K562 (cell line): ENCODE data around the gene TMC6. TPM values are rescaled to one million over a fixed set of nuclear protein-coding genes. Genes with fewer than 3 reads are reported as not detected.

Experiments used
- CREM ChIP-seq: IDR thresholded peaks from 2 replicates; pipeline ENCODE4 v1.6.1; 2014; ENCODE audit warnings: antibody characterized with exemption, low read depth
- DIDO1 ChIP-seq: fragments of 450-650 bp; IDR thresholded peaks from 2 replicates; pipeline ENCODE4 v1.6.1; 2016; ENCODE audit warnings: low read depth, missing biosample characterization, missing genetic modification characterization
- ELF4 ChIP-seq: fragments of 450-650 bp; formaldehyde crosslinking; IDR thresholded peaks from 2 replicates; pipeline ENCODE4 v1.4.0; 2022; ENCODE audit warnings: missing genetic modification characterization
- FIP1L1 ChIP-seq: fragments of 200-400 bp; formaldehyde crosslinking; IDR thresholded peaks from 2 replicates; pipeline ENCODE4 v1.6.1; 2018; ENCODE audit warnings: mild to moderate bottlenecking, low read depth, low read length; ENCODE audit not compliant: poor library complexity, severe bottlenecking
- FOXA3 ChIP-seq, 2 experiments: fragments of 450-650 bp in 1 of 2; sonication (generic) in 1 of 2; formaldehyde crosslinking; IDR thresholded peaks in 1 of 2; conservative IDR thresholded peaks in 1 of 2; 2 replicates each; pipeline versions ENCODE4 v1.4.0 to v1.8.0; 2020 to 2022; ENCODE audit warnings: mild to moderate bottlenecking in 2 of 2, missing genetic modification reagents in 1 of 2
- FOXM1 ChIP-seq, 2 experiments: fragments of 450-650 bp in 1 of 2; sonication (generic) in 1 of 2; formaldehyde crosslinking in 1 of 2; IDR thresholded peaks; 2 replicates each; pipeline versions ENCODE4 v1.6.1 to v1.9.0; 2017 to 2022; ENCODE audit warnings: low read depth in 2 of 2, mild to moderate bottlenecking in 2 of 2, missing genetic modification reagents in 1 of 2, moderate library complexity in 1 of 2
- HLTF ChIP-seq: fragments of 450-650 bp; IDR thresholded peaks from 2 replicates; pipeline ENCODE4 v1.6.1; 2016
- LEF1 ChIP-seq: fragments of 450-650 bp; IDR thresholded peaks from 2 replicates; pipeline ENCODE4 v1.6.1; 2016; ENCODE audit warnings: mild to moderate bottlenecking
- MED1 ChIP-seq: sonication (generic); formaldehyde crosslinking; IDR thresholded peaks from 2 replicates; pipeline ENCODE4 v1.8.1; 2023; ENCODE audit warnings: missing genetic modification reagents, borderline replicate concordance
- SMAD3 ChIP-seq: fragments of 450-650 bp; formaldehyde crosslinking; conservative IDR thresholded peaks from 2 replicates; pipeline ENCODE4 v1.4.0; 2020; ENCODE audit warnings: mild to moderate bottlenecking
- ZEB2 ChIP-seq: fragments of 450-650 bp; IDR thresholded peaks from 2 replicates; pipeline ENCODE4 v1.6.1; 2016
- ZNF263 ChIP-seq: sonication (generic); formaldehyde crosslinking; IDR thresholded peaks from 2 replicates; pipeline ENCODE4 v1.8.0; 2022; ENCODE audit warnings: mild to moderate bottlenecking, missing genetic modification reagents, borderline replicate concordance
- ZNF384 ChIP-seq: IDR thresholded peaks from 2 replicates; pipeline ENCODE4 v1.6.1; 2012; ENCODE audit warnings: low read depth, low read length, improper control_type of control experiment
- ZNF507 ChIP-seq: conservative IDR thresholded peaks from 2 replicates; pipeline ENCODE4 v1.6.1; 2017; ENCODE audit warnings: missing genetic modification characterization, missing compliant biosample characterization
- ZNF644 ChIP-seq: fragments of 200-800 bp; sonication (Bioruptor generic); IDR thresholded peaks from 2 replicates; pipeline ENCODE4 v1.6.1; 2016; ENCODE audit warnings: low read depth, missing genetic modification characterization, missing compliant biosample characterization
- ZNF780A ChIP-seq: fragments of 250-450 bp; sonication (Bioruptor Pico); IDR thresholded peaks from 2 replicates; pipeline ENCODE4 v1.5.0; 2021; ENCODE audit warnings: mild to moderate bottlenecking
- polyA plus RNA-seq, 8 experiments: library from polyadenylated mRNA; depleted of rRNA in 4 of 8; stranded (reverse) in 5 of 8; unstranded in 3 of 8; fragments of >200 nt; fragmentation: Nextera tagmentation in 2 of 8; fragmentation: Illumina TruSeq in 1 of 8; extraction: Ambion mirVana in 2 of 8; extraction: Trizol in 1 of 8; gene quantifications; 2 replicates each; pipeline versions ENCODE4 v1.2.1 to v1.2.3, GENCODE V29; 2011 to 2014; ENCODE audit warnings: inconsistent platforms in 1 of 8, missing spikeins in 1 of 8
- total RNA-seq, 7 experiments: library from RNA; depleted of rRNA in 6 of 7; stranded (reverse); fragments of >200 nt in 6 of 7; fragmentation: Illumina TruSeq in 2 of 7; extraction: Trizol in 2 of 7; gene quantifications; 2 replicates each; pipeline versions ENCODE4 v1.2.1 to v1.2.3, GENCODE V29; 2011 to 2021; ENCODE audit warnings: low replicate concordance in 1 of 7
- TF ChIP-seq, protein P1 (sequence below): sonication (generic); formaldehyde crosslinking; IDR thresholded peaks from 2 replicates; pipeline ENCODE4 v1.8.0; 2022; ENCODE audit warnings: missing genetic modification reagents, mild to moderate bottlenecking, moderate library complexity, borderline replicate concordance
- TF ChIP-seq, protein P2 (sequence below), 2 experiments: fragments of 450-650 bp in 1 of 2; sonication (generic) in 1 of 2; formaldehyde crosslinking in 1 of 2; IDR thresholded peaks; 2 replicates each; pipeline versions ENCODE4 v1.7.1 to v1.9.0; 2016 to 2022; ENCODE audit warnings: inconsistent platforms in 1 of 2, mild to moderate bottlenecking in 1 of 2, missing genetic modification reagents in 1 of 2

The TMC6 gene
- total and polyA plus RNA-seq, 9 of the 15 experiments (the other 6 are each of a cell fraction or from before 2014, with no cell fraction given), result 4.1 to 351 (median 66.9) TPM

GRCh38 chr17:78128551-78129350, at the start of gene TMC6 (continued):
- TF ChIP-seq FOXA3 (CRISPR knock-in tag; conservative IDR thresholded peaks at IDR 0.05 in 1 of 2, IDR thresholded peaks at IDR 0.05 in 1 of 2), result peak; percentile 59 to 86; a peak in 3 of 4 replicates
- TF ChIP-seq FIP1L1, result peak; percentile 44
- TF ChIP-seq ZEB2, result peak; percentile 99
- no peak for TF ChIP-seq ZNF780A (CRISPR knock-in tag)
- no peak for TF ChIP-seq HLTF
- peak; percentile 40; the same call in 1 of the 2 replicates for TF ChIP-seq ZNF263
- TF ChIP-seq, protein P1, sequence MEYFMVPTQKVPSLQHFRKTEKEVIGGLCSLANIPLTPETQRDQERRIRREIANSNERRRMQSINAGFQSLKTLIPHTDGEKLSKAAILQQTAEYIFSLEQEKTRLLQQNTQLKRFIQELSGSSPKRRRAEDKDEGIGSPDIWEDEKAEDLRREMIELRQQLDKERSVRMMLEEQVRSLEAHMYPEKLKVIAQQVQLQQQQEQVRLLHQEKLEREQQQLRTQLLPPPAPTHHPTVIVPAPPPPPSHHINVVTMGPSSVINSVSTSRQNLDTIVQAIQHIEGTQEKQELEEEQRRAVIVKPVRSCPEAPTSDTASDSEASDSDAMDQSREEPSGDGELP (CRISPR knock-in tag), result peak; percentile 70
- TF ChIP-seq DIDO1 (tag), result no peak
- TF ChIP-seq, protein P2, sequence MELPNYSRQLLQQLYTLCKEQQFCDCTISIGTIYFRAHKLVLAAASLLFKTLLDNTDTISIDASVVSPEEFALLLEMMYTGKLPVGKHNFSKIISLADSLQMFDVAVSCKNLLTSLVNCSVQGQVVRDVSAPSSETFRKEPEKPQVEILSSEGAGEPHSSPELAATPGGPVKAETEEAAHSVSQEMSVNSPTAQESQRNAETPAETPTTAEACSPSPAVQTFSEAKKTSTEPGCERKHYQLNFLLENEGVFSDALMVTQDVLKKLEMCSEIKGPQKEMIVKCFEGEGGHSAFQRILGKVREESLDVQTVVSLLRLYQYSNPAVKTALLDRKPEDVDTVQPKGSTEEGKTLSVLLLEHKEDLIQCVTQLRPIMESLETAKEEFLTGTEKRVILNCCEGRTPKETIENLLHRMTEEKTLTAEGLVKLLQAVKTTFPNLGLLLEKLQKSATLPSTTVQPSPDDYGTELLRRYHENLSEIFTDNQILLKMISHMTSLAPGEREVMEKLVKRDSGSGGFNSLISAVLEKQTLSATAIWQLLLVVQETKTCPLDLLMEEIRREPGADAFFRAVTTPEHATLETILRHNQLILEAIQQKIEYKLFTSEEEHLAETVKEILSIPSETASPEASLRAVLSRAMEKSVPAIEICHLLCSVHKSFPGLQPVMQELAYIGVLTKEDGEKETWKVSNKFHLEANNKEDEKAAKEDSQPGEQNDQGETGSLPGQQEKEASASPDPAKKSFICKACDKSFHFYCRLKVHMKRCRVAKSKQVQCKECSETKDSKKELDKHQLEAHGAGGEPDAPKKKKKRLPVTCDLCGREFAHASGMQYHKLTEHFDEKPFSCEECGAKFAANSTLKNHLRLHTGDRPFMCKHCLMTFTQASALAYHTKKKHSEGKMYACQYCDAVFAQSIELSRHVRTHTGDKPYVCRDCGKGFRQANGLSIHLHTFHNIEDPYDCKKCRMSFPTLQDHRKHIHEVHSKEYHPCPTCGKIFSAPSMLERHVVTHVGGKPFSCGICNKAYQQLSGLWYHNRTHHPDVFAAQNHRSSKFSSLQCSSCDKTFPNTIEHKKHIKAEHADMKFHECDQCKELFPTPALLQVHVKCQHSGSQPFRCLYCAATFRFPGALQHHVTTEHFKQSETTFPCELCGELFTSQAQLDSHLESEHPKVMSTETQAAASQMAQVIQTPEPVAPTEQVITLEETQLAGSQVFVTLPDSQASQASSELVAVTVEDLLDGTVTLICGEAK (IDR thresholded peaks at IDR 0.05), result peak; percentile 48; the same call in 1 of the 2 replicates
- TF ChIP-seq, protein P2 (CRISPR knock-in tag; IDR thresholded peaks at IDR 0.05), result no peak
- TF ChIP-seq MED1 (CRISPR knock-in tag), result no peak
- peak; percentile 87; the same call in 1 of the 2 replicates for TF ChIP-seq LEF1
- no peak for TF ChIP-seq ZNF507 (tag)
- TF ChIP-seq CREM, result peak; percentile 66; the same call in 1 of the 2 replicates
- peak; percentile 77; the same call in 1 of the 2 replicates for TF ChIP-seq FOXM1 (IDR thresholded peaks at IDR 0.05; ENCODE audit: low read depth)
- TF ChIP-seq FOXM1 (CRISPR knock-in tag; IDR thresholded peaks at IDR 0.05; ENCODE audit: low read depth), result no peak
- TF ChIP-seq ZNF644 (tag), result peak; percentile 66; the same call in 1 of the 2 replicates
- TF ChIP-seq SMAD3 (CRISPR knock-in tag), result 0 out of 2 replicates have a peak, but pooled peaks have one; percentile 13
- peak; percentile 59; the same call in 1 of the 2 replicates for TF ChIP-seq ELF4 (CRISPR knock-in tag)
- no peak for TF ChIP-seq ZNF384
